Endothelial cell of umbilical vein (primary cell): ENCODE results near the gene SORL1. TPM values are rescaled to one million over a fixed set of nuclear protein-coding genes. Genes with fewer than 3 reads are reported as not detected.

Experiments
- BruUV-seq: library from RNA; stranded (reverse); fragments of 400-500 nt; replicated peaks from 2 replicates; lab custom pipeline; 2021; lab: Mats Ljungman, UMichigan
- CTCF ChIA-PET: fragments of 300-600, 350-600 bp; sonication (Branson Sonifier 250); formaldehyde crosslinking; loops from one replicate; lab custom pipeline; 2021; ENCODE audit warnings: antibody characterized with exemption, inconsistent platforms; lab: Charles Lee
- POLR2A ChIA-PET: fragments of 300-600, 350-600 bp; sonication (Branson Sonifier 250); formaldehyde crosslinking; loops from one replicate; lab custom pipeline; 2021; ENCODE audit warnings: antibody characterized with exemption, inconsistent platforms; lab: Charles Lee
- DNase-seq: peaks from one replicate; pipeline ENCODE4 v3.0.0-alpha.2; 2011; ENCODE audit warnings: low read depth, low spot score
- FAIRE-seq: peaks from 2 replicates; lab custom pipeline; 2011; peaks lifted over from hg19 to GRCh38; lab: Jason Lieb, UNC
- H2AFZ ChIP-seq: 2 replicates; pipeline ENCODE4 v1.6.0; 2012; ENCODE audit warnings: low read depth, low read length, control low read depth, inconsistent platforms
- H3K27ac ChIP-seq: 2 replicates; pipeline ENCODE4 v1.5.1; 2011; ENCODE audit warnings: low read depth, mild to moderate bottlenecking, control low read depth, low read length, moderate library complexity; ENCODE audit not compliant: insufficient read depth
- H3K27me3 ChIP-seq, 2 experiments: 2 replicates each; pipeline versions ENCODE4 v1.6.0 to v1.6.1; 2011; ENCODE audit warnings: low read length in 2 of 2, mixed read lengths in 1 of 2; ENCODE audit not compliant: control insufficient read depth in 2 of 2, insufficient read depth in 2 of 2
- H3K36me3 ChIP-seq, 2 experiments: 2 replicates in 1 of 2; 3 replicates in 1 of 2; pipeline ENCODE4 v1.5.1; 2011; ENCODE audit warnings: low read length in 2 of 2, mild to moderate bottlenecking in 1 of 2, moderate library complexity in 1 of 2; ENCODE audit not compliant: control insufficient read depth in 2 of 2, insufficient read depth in 2 of 2; ENCODE audit errors: extremely low read depth in 1 of 2
- H3K4me1 ChIP-seq: 3 replicates; pipeline ENCODE4 v1.5.1; 2011; ENCODE audit warnings: mild to moderate bottlenecking, low read length; ENCODE audit not compliant: control insufficient read depth, insufficient read depth; ENCODE audit errors: extremely low read depth
- H3K4me2 ChIP-seq: 2 replicates; pipeline ENCODE4 v1.6.1; 2011; ENCODE audit warnings: low read length, control low read depth, mixed read lengths; ENCODE audit not compliant: insufficient read depth
- H3K4me3 ChIP-seq, 3 experiments: fragments of 200-600 bp in 1 of 3; sonication (generic), shearing (Covaris generic) in 1 of 3; replicated peaks in 1 of 3; 2 replicates each; pipeline ENCODE4 v1.5.1; 2011 to 2016; ENCODE audit warnings: control low read depth in 3 of 3, low read length in 3 of 3, mild to moderate bottlenecking in 2 of 3, inconsistent platforms in 1 of 3, low read depth in 1 of 3, moderate library complexity in 1 of 3; ENCODE audit not compliant: insufficient read depth in 1 of 3
- H3K79me2 ChIP-seq: 2 replicates; pipeline ENCODE4 v1.6.0; 2012; ENCODE audit warnings: low read length, inconsistent platforms; ENCODE audit not compliant: control insufficient read depth, insufficient read depth
- H3K9ac ChIP-seq: replicated peaks from 2 replicates; pipeline ENCODE3; 2011; ENCODE audit warnings: low read length, control low read depth; ENCODE audit not compliant: insufficient read depth; ENCODE audit errors: extremely low read depth
- H3K9me1 ChIP-seq: replicated peaks from 3 replicates; pipeline ENCODE4 v1.6.0; 2011; ENCODE audit warnings: mild to moderate bottlenecking, low read length; ENCODE audit not compliant: control insufficient read depth, insufficient read depth; ENCODE audit errors: extremely low read depth
- H3K9me3 ChIP-seq: replicated peaks from 2 replicates; pipeline ENCODE4 v1.5.1; 2012; ENCODE audit warnings: low read length, inconsistent platforms; ENCODE audit not compliant: control insufficient read depth, insufficient read depth
- H4K20me1 ChIP-seq: replicated peaks from 2 replicates; pipeline ENCODE3; 2011; ENCODE audit warnings: mild to moderate bottlenecking, low read length; ENCODE audit not compliant: control insufficient read depth, insufficient read depth; ENCODE audit errors: extremely low read depth
- EZH2 ChIP-seq: IDR thresholded peaks from 2 replicates; pipeline ENCODE4 v1.6.1; 2012; ENCODE audit warnings: borderline replicate concordance, low read depth, mild to moderate bottlenecking, moderate library complexity, low read length, inconsistent platforms; ENCODE audit not compliant: severe bottlenecking
- FOS ChIP-seq: IDR thresholded peaks from 2 replicates; pipeline ENCODE4 v1.6.1; 2011; ENCODE audit warnings: mild to moderate bottlenecking, low read length, moderate library complexity, borderline replicate concordance; ENCODE audit not compliant: insufficient read depth
- GATA2 ChIP-seq: IDR thresholded peaks from 2 replicates; pipeline ENCODE4 v1.7.0; 2011; ENCODE audit warnings: low read depth, mild to moderate bottlenecking, moderate library complexity, mixed read lengths, low read length; ENCODE audit not compliant: insufficient read length, insufficient read depth
- JUN ChIP-seq: IDR thresholded peaks from 2 replicates; pipeline ENCODE4 v1.6.1; 2011; ENCODE audit warnings: borderline replicate concordance, low read depth; ENCODE audit not compliant: insufficient read length, insufficient read depth
- MYC ChIP-seq: IDR thresholded peaks from one replicate; pipeline ENCODE4 v1.6.1; 2011; ENCODE audit warnings: mild to moderate bottlenecking, low read depth, low read length
- POLR2A ChIP-seq: IDR thresholded peaks from 2 replicates; pipeline ENCODE4 v1.6.1; 2012; ENCODE audit warnings: low read depth, mild to moderate bottlenecking, control low read depth, low read length
- POLR2AphosphoS5 ChIP-seq: IDR thresholded peaks from 2 replicates; pipeline ENCODE4 v1.6.1; 2012; ENCODE audit warnings: low read depth, mild to moderate bottlenecking, control low read depth, low read length, moderate library complexity; ENCODE audit not compliant: insufficient read depth
- dilution Hi-C: fragments of 300-500 bp; cut with MboI; formaldehyde crosslinking; loops from one replicate; pipeline ENCODE4 v1.15.0; 2019; ENCODE audit warnings: low sequenced_read_pairs; ENCODE audit not compliant: extremely low pct_ligation_motif_present
- intact Hi-C: fragments of 100-400 bp; cut with micrococcal nuclease; formaldehyde crosslinking; loops from one replicate; pipeline ENCODE4 v1.10.0; 2022
- polyA plus RNA-seq, 4 experiments: library from polyadenylated mRNA; depleted of rRNA in 3 of 4; stranded (reverse) in 3 of 4; unstranded in 1 of 4; fragments of >200 nt; gene quantifications; 2 replicates each; pipeline versions ENCODE4 v1.2.1 to v1.2.3, GENCODE V29; 2011 to 2012; ENCODE audit warnings: missing spikeins in 1 of 4
- total RNA-seq: library from RNA; stranded (reverse); gene quantifications from 2 replicates; pipeline ENCODE4 v1.2.3, GENCODE V29; 2021
- TF ChIP-seq, protein P1 (sequence below), 2 donors: IDR thresholded peaks; 1 replicate in 1 of 2; 2 replicates in 1 of 2; pipeline ENCODE4 v1.5.1; 2011; ENCODE audit warnings: low read length in 2 of 2, mild to moderate bottlenecking in 2 of 2, moderate library complexity in 2 of 2, control low read depth in 1 of 2, inconsistent platforms in 1 of 2, low read depth in 1 of 2; ENCODE audit not compliant: insufficient read depth in 1 of 2; ENCODE audit errors: extremely low read depth in 1 of 2
- TF ChIP-seq, protein P2 (sequence below): IDR thresholded peaks from 2 replicates; pipeline ENCODE4 v1.6.1; 2011; ENCODE audit not compliant: insufficient read depth, insufficient read length

The SORL1 gene
- total and polyA plus RNA-seq, 2 donors (not counting 3 experiments of a cell fraction or from before 2014, with no cell fraction given): 0.17 to 0.31 TPM

DNA sequence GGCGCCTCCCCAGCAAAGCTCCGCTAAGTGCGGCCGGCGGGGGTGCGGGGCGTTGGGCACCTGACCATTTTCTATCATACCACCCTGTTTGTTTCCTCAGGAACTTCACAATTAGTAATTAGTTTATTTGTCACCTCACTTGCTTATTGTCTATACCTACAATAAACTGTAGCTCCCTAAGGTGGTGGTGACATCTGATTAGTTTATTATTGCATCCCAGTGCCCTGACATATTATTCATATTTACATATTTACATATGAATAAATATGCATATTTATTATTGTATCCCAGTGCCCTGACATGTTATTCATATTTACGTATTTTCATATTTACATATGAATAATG is 24.7 kb upstream of the SORL1 start:
- FAIRE-seq (no peak), DNase-seq (no peak)
- no peak overlapping the region for H3K4me3 ChIP-seq
- H3K79me2 ChIP-seq: no peaks in the 10 kb centered on the region
- H4K20me1 ChIP-seq: no peaks in the 10 kb centered on the region
- no peaks in the 10 kb centered on the region for H3K9me1 ChIP-seq
- intact Hi-C loops: no loop called here
- H3K36me3 ChIP-seq: no peaks in the 10 kb centered on the region
- dilution Hi-C loops: no loop called here
- H3K4me1 ChIP-seq: no peaks in the 10 kb centered on the region
- no peak overlapping the region for H2AFZ ChIP-seq
- no peak for TF ChIP-seq POLR2AphosphoS5
- no peak for TF ChIP-seq MYC
- TF ChIP-seq, protein P1, sequence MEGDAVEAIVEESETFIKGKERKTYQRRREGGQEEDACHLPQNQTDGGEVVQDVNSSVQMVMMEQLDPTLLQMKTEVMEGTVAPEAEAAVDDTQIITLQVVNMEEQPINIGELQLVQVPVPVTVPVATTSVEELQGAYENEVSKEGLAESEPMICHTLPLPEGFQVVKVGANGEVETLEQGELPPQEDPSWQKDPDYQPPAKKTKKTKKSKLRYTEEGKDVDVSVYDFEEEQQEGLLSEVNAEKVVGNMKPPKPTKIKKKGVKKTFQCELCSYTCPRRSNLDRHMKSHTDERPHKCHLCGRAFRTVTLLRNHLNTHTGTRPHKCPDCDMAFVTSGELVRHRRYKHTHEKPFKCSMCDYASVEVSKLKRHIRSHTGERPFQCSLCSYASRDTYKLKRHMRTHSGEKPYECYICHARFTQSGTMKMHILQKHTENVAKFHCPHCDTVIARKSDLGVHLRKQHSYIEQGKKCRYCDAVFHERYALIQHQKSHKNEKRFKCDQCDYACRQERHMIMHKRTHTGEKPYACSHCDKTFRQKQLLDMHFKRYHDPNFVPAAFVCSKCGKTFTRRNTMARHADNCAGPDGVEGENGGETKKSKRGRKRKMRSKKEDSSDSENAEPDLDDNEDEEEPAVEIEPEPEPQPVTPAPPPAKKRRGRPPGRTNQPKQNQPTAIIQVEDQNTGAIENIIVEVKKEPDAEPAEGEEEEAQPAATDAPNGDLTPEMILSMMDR (IDR thresholded peaks at IDR 0.05; ENCODE audit: extremely low read depth in 1 of 2, insufficient read depth in 1 of 2, low read depth in 1 of 2, low read length in 2 of 2): no peak
- no peak for TF ChIP-seq POLR2A
- TF ChIP-seq EZH2: no peak
- TF ChIP-seq FOS: no peak
- TF ChIP-seq JUN: no peak
- TF ChIP-seq, protein P2, sequence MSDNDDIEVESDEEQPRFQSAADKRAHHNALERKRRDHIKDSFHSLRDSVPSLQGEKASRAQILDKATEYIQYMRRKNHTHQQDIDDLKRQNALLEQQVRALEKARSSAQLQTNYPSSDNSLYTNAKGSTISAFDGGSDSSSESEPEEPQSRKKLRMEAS: no peak
- no peak for TF ChIP-seq GATA2
- H3K9me3 ChIP-seq: no peaks in the 10 kb centered on the region
- H3K27me3 ChIP-seq: peaks cover 2 to 21% of the 10 kb centered on the region in 2 experiments
- ChIA-PET POLR2A (no interaction called here), CTCF (interaction anchor here (0.7 to 1.1 kb wide), 2 partner anchors 80 to 164 kb away, joined by 3 to 6 read pairs; no protein-coding TSS in a partner anchor)
- H3K27ac ChIP-seq: no peak overlapping the region
- BruUV-seq: no TSS peak
- H3K9ac ChIP-seq: no peak overlapping the region
- no peak overlapping the region for H3K4me2 ChIP-seq
